ENCODE measurements around the gene TNFSF10.
A peak's percentile ranks its signal among the peaks of the same experiment; 100 is the strongest.

The TNFSF10 gene

GRCh38 chr3:172516318-172517214, 6.7 kb downstream of the TNFSF10 start:
- ATAC-seq, result no peak

GRCh38 chr3:172515130-172515918, 7.9 kb downstream of the TNFSF10 start:
- no peak for ATAC-seq

DNA sequence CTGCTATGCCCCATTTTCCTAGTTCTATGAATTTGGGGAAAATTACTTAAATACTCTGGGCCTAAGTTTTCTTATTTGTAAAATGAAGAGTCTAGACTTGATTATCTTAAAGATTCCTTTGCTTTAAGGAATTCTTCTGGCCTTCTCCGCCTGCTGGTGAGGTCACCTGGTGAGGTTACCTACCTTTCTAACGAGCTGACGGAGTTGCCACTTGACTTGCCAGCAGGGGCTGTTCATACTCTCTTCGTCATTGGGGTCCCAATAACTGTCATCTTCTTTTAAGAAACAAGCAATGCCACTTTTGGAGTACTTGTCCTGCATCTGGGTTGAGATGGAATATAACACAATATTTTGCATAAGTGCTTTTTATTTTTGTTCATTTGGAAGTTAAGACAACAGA, 8.6 kb downstream of the TNFSF10 start:
- ATAC-seq, result no peak

DNA sequence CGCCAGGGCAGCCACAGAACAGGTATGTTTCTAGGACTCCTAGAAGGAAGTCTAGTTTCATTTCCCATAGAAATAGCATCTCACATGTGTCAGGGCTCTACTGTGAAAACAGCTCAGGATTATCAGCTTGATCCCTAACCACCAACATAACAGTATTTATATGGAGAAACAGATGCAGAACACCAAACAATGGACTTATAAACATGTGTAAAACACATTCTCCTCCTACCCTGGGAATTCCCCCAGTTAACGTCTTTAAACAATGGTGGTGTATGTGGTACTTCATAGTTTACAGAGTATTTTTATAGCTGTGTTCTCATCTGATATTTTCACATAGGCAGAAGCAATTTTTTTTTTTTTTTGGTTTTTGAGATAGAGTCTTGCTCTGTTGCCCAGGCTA, 9.7 kb downstream of the TNFSF10 start:
- ATAC-seq, result no peak

DNA sequence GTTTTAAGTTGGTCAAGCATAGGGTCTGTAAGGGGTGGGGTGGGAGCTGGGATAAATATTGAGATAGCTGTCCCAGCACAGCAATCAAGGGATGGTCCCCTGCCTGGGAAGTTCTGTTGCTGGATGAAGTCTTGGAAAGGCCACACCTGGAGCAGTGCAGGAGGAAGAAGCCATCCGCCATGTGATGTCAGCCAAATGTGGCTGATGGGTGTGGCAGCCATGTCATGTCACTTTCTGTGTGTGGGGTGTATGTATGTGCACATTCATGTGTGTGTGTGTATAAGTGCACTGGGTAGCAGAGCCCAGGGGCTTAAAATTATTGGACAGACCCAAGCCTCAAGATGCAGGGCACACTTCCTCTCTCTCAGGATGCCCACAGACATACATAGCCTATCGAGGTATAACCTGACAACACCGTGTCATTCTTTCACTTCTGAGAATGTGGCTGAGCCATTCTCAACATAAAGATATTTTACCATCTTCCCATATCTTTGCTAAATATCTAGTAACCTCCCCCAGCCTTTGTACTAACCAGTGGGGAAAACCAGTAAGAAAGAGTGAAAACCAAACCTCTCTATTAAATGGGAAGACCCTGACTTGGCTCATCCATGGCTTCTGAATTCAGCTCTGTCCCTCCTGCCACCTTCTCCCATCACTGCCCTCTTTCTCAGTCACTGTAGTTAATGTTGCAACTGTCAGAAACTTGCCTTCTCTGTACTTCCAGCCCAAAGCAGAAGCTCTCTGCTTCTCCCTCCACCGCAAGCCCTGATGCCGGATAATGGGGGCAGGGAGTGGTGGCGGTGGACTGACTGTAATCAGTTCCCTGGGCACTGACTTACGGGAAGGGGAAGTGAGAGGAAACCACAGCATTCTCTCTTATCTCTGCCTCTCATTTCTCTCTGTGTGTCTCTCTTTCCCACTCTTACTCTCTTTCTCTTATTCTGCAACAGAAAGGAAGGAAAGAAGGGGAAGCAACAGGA, 11.2 kb downstream of the TNFSF10 start:
- peak; percentile 63 to 67 for ATAC-seq

GRCh38 chr3:172506094-172506493, 17.1 kb downstream of the TNFSF10 start:
- no peak for ATAC-seq

GRCh38 chr3:172501540-172501939, 21.7 kb downstream of the TNFSF10 start:
- ATAC-seq, result no peak

- peak in 1 of 2 donors; percentile 41 for ATAC-seq
Observed at GRCh38 chr3:172490198-172490669, 33.0 kb downstream of the TNFSF10 start.

GRCh38 chr3:172478116-172478515, 45.1 kb downstream of the TNFSF10 start:
- peak in 1 of 2 donors; percentile 17 for ATAC-seq

DNA sequence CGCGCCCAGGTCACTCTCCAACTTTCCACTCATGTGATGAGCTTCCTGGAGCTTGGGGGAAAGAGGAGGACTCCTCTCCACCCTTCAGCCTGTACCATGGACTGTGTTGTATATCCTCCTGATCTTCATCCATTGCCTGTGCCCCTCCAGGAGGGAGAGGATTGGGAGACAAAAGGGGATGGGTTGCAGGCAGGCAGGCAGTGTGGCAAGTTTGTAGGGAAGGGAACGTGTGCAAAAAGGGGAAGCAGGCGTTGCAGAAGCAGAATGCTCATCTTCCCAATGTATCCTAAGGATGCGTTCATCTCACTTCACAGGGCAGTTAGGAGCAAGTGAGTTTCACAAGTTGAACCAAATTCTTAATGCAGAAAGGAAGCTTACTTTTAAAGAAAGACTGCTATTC, 46.9 kb downstream of the TNFSF10 start:
- no peak for ATAC-seq

DNA sequence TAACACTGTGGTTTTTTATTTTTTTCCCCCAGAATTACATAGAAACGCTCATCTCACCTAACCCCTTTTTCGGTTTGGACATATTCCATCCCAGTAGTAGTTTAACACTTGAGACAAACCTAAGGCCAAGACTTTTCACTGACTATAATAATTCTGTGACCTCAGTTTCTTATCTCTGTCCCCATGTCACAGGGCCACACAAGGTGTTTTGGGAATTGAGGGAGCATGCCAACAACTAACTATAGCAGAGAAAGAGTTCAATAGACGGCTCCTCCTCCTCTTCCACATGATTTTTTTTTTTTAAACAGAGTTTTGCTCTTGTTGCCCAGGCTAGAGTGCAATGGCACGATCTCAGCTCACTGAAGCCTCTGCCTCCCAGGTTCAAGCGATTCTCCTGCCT, 47.5 kb downstream of the TNFSF10 start:
- no peak for ATAC-seq

- no peak for ATAC-seq
Observed at GRCh38 chr3:172471903-172472302, 51.3 kb downstream of the TNFSF10 start.

DNA sequence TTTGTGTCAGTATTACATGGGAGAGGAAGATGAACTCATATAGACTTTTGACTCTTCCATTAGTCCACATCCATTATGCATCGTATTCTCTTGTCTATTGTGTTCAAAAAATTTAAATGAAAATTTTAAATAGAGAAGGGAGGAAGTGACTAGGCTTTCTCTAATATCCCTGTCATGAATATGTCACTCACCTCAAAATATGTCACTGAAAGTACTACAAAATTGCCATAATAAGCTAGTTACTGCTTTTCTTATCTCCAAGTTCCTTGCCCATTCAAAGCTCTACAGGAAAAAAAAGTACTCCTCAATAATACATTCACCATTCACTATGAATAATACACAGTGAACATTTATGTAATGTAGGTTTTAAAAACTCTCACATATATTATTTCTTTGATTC, 52.6 kb downstream of the TNFSF10 start:
- ATAC-seq, result no peak

GRCh38 chr3:172467170-172467824, 55.9 kb downstream of the TNFSF10 start:
- ATAC-seq, result no peak

GRCh38 chr3:172466553-172467130, 56.6 kb downstream of the TNFSF10 start:
- no peak for ATAC-seq

- ATAC-seq, result no peak
Observed at GRCh38 chr3:172465281-172465680, 57.9 kb downstream of the TNFSF10 start.

GRCh38 chr3:172464306-172464705, 58.9 kb downstream of the TNFSF10 start:
- ATAC-seq, result no peak

GRCh38 chr3:172461530-172462138, 61.6 kb downstream of the TNFSF10 start:
- no peak for ATAC-seq

- ATAC-seq, result no peak
Observed at GRCh38 chr3:172456404-172456803, 66.8 kb downstream of the TNFSF10 start.
